Measurements from ENCODE around the gene EGFL7.

The EGFL7 gene

GRCh38 chr9:136720251-136720897 lies 57.7 kb downstream of the EGFL7 start:
- DNase-seq: peak; percentile 39

GRCh38 chr9:136720898-136721338 lies 58.2 kb downstream of the EGFL7 start:
- no peak for DNase-seq

- DNase-seq: peak; percentile 38
These were observed 58.8 kb downstream of the EGFL7 start for GRCh38 chr9:136721339-136722092.

All from fibroblast of skin of abdomen (primary cell).